AG09319 (cell line): ENCODE data around the gene PDE7B.

Experiments used
- DNase-seq: peaks from one replicate; pipeline ENCODE4 v3.0.0-alpha.2; 2010; ENCODE audit warnings: low read depth; ENCODE audit errors: extremely low read depth
- TF ChIP-seq, protein P1 (sequence below): IDR thresholded peaks from 2 replicates; pipeline ENCODE4 v1.5.1; 2011; ENCODE audit warnings: low read depth, mild to moderate bottlenecking, inconsistent platforms, low read length, moderate library complexity

Gene PDE7B

DNA sequence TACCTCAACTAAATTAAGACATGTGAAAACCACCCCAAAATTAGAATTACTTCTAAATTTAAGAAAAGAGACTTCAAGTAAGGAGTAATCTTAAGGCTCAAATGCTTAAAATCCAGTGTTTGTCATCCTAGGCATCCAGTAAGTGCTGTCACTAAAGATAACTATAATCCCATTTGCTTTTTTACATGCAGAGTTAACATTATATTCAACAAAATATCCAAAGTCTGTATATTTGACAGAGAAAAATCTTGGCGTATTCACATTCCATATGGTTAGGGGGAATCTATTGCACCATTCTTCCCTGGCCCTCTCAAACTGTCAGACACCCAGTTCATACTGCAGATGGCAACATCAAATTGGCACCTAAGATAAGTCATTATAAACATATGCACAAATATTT, 381.2 kb downstream of the PDE7B start:
- TF ChIP-seq, protein P1, sequence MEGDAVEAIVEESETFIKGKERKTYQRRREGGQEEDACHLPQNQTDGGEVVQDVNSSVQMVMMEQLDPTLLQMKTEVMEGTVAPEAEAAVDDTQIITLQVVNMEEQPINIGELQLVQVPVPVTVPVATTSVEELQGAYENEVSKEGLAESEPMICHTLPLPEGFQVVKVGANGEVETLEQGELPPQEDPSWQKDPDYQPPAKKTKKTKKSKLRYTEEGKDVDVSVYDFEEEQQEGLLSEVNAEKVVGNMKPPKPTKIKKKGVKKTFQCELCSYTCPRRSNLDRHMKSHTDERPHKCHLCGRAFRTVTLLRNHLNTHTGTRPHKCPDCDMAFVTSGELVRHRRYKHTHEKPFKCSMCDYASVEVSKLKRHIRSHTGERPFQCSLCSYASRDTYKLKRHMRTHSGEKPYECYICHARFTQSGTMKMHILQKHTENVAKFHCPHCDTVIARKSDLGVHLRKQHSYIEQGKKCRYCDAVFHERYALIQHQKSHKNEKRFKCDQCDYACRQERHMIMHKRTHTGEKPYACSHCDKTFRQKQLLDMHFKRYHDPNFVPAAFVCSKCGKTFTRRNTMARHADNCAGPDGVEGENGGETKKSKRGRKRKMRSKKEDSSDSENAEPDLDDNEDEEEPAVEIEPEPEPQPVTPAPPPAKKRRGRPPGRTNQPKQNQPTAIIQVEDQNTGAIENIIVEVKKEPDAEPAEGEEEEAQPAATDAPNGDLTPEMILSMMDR = no peak

DNA sequence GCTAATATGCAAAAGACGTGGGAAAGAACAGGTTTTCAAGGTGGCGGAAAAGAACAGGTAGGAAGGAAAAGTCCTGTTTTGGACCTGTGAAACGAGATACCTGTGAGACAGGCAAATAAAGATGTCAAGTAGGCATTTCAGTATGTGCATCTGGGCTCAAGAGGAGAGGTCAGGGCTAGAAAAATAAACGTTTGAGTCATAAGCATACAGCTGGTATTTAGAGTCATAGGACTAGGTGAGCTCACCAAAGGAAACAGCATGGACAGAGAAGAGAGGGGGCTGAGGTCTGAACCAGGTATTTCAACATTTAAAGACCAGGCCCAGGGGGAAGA, 383.7 kb downstream of the PDE7B start:
- TF ChIP-seq, protein P1 = no peak

More for the DNA sequence above, 381.2 kb downstream of the PDE7B start:
- no peak for DNase-seq

DNA sequence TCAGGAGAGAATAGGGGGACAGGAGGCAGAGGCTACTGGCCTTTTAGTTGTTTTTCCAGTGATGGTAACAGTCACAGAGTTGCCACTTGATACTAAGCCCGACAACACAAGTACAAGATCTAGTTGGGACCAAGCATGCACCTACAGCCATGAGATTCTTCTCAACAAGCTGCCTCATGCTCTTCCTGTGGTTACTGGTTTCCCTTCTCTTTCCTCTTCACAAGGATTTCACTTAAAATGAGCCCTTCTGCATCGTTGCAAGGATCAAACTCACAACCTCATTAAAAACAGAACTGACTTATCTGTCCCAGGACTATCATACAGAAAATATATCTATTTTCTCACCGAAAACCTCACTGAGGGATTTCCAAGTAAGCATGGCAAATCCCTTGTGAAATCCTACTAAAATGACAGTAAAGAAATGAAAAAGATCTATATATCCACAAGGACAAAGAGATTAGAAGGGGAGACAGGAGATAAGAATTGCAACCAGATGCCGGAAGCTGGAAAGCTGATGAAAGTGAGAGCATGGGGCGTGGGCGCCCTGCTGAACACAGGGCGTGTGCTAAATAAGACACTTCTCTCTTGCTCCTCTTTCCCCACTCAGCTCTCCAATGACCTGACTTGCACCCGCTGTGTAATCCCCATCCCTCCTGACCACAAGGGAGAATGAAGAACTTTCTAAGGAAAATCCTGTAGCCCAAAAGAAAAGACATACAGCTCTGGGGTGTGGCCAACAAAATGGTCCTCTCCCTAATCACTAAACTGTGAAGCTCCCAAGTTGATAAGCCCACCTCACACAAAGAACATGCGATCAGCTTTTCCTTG, 385.2 kb downstream of the PDE7B start:
- TF ChIP-seq, protein P1 = no peak
- DNase-seq = no peak

More for the DNA sequence above, 383.7 kb downstream of the PDE7B start:
- no peak for DNase-seq

DNA sequence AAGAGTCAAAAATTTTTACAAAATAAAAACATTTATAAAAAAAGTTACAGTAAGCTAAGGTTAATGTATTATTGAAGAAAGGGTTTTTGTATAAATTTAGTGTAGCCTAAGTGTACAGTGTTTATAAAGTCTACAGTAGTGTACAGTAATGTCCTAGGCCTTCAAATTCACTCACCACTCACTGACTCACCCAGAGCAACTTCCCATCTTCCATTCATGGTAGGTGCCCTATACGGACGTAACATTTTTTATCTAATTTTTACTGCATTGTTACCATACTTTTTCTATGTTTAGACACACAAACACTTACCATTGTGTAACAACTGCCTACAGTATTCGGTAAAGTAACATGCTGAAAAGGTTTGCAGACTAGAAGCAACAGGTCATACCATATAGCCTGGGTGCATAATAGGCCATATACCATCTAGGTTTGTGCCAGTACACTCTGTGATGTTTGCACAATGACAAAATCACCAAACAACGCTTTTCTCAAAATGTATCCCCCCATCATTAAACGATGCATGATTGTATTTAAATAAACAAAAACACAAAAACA, 392.6 kb downstream of the PDE7B start:
- TF ChIP-seq, protein P1 = no peak
- no peak for DNase-seq
